GOT3 (cell line): ENCODE results near the gene FBXL19.
"Not testable (repeated sequence)": the region's sequence is repeated elsewhere in the genome, so short reads cannot be mapped to it uniquely, and the experiment has no call there.

Source experiments
- DNase-seq: peaks from one replicate; lab custom pipeline; 2025; ENCODE audit warnings: mixed read lengths; lab: John Stamatoyannopoulos, UW

The FBXL19 gene

DNA sequence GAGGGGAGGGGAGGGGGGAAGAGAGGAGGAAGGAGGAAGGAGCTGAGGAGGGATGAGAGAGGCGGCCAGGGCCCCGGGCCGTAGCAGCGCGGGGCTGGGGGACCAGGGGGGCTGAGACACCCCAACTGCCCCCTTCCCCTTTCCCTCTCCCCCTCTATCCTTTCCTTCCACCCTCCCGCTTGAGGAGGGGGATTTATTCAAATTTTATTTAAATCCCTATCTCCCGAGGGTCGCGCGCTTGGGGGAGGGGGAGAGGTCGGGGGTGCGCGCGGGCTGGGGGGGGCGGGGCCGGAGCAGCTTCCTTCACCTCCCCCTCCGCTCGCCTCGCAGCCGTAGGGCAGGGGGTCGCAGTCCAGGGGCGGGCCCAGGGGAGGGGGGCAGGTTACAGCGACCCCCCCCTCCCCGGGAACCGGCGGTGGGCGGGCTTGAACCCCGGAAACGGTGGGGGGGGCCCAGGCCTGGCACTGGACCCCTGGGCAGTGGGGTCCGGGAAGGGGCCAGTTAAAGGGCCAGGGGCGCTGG lies at the start of gene FBXL19:
FBXL19 (plus strand) TSS at position 19 of the 522 bp plus-strand sequence. CDS start 2,183 bp downstream, outside the sequence.
- no peak for DNase-seq

DNA sequence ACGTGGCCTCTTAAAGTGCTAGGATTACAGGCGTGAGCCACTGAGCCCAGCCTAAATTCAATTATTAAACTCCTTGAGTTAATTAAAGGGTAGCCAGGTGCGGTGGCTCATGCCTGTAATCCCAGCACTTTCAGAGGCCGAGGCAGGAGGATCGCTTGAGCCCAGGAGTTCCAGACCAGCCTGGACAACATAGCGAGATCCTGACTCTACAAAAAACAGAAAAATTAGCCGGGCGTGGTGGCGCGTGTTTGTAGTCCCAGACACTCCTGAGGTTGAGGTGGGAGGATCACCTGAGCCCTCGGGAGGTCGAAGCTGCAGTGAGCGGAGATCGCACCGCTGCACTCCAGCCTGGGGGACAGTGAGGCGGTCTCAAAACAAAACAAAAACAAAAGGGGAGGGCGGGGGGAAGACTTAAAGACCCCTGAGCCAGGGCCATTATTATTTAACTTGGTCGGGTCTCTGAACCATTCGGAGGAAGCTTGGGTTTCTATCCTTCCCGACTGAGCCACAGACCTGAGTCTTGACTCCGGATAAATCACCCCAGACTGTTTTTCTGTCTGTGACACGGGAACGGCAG lies 49.0 kb upstream of the FBXL19 start:
- no peak for DNase-seq

DNA sequence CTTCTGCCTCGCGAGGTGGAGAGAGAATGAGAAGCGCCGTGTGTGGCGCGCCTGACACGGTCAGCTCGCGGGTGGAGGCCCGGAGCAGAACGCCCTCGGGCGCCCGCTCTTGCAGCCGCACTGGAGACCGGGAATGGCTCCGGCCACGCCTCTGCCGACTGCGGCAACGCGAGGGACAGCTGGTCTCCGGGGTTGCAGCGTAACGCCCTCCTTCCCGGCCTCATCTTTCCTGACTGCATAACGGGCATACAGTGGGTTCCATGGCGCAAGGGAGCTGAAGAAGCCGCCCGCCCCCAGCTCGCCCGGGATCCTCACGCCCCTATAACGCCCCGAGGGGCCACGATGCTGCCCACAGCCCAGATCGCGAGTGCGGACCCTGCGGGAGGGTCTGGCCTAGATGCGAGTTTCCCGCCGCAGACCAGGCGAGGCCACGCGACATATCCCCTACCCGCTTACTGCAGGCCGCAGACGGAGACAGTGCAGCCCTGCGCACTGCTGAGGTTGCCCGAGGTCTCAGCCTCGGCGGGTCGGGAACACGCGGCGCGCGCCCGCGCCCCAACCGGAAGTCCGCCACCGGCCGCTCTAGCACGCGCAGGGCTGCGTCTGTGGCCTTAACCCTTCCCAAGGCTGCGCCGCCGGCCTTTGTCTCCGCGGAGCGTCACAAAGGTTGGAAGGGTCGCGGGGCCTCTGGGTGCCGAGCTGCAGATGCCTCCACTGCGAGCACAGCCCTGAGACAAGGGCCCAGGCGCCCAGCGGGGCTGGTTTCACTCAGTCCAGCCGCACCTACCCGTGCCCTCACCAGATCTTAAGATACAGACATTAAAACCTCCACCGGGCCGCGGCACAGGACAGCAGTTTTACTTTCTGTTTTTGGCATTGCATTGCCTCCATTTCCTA lies 48.3 kb upstream of the FBXL19 start:
- DNase-seq, result peak; percentile 55

DNA sequence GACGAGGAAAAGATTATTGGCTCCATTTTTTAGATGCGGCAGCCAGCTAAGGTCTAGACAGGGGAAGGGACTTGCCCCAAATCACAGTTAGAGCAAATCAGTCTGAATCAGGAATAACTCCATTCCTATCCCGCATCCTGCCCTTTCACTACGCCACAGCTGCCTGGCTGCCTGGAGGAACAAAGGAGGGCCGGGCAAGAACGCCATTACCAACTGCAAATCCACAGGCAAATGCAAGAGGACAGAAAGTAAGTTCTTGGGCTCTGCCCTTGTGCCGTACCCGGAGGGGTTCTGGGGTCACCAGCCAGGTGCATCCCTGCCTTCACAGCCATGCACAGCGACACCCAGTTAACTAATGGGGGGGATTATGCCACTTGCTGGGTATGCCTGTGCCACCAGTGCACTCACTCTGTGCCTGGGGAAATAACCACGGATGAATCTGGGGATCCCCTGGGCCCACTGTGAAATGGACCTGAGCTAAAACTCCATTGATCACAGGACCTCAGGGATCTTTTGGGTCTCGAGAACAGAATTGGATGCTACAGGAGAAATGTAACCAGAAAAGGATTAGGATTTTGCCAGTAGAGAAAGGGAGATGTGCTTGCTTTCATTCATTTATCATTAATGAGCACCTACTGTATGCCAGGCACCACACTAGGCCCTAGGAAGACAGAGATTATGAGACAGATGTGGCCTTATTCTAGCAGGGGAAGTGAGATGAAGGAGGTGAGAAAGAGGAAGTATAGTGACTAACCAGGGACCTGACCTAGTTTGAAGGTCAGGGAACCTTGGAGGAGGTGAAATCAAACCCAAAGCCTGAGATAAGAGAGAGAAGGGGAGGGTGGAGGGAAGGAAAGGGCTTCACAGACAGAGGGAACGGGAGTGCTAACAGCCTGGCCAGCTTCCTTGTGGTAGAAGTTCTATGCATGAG lies 47.2 kb upstream of the FBXL19 start:
- no peak for DNase-seq

DNA sequence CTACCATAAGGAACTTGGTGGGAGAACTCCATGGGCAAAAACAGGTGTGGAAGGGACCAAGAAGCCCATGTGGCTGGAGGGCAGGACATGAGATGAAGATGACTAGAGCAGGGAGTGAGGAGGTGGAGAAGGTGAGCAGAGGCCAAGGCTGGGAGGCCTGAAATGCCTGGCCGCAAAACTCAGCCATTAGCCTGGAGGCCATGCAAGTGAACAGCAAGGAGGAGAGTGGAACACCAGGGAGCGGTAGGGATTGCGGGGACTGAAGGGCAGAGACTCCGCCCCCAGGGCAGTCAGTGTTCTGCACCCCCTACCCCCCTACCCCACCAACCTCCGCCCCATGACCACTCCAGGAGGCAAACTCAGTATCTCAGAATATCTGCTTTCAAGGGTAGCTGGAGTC lies 46.5 kb upstream of the FBXL19 start:
- DNase-seq, result no peak

DNA sequence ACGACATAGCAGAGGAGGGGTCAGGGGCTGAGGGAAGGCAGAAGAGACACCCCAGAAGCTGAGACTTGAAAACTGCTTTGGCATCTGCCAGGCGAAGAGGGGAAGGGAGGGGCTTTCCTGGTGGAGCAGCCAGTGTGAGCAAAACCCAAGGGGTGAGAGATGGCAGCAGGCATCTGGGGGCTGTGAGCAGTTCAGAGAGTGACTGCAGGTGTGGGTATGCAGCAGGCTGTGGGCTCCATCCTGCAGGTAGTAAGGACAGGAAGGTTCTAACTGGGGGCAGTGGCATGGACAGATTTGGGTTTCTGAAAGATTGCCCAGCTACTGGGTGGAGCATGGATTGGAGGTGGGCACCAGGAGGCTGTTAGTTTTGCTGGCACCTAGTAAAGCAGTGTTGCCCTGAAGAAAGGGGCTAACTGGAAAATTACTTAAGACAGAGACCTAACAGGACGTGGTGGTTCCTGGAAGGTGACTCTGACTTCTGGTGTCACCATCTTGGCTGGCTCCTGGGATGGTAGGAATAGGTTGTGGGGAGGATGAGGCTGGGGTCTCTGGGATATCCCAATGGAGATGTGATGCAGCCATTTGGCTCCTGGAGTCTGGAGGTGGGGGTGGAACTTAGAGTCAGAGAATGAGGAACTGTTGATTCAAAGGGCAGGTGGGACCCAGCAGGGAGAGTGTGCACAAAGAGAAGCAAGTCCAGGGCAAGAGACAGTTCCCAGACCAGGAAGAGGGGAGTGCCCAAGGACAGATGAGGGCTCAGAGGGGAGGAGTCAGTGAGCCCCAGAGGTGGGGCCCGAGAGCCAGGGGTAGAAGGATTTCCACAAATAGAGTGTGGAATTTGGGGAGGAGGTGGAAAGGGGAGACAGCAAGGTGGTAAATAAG lies 40.7 kb upstream of the FBXL19 start:
- no peak for DNase-seq

DNA sequence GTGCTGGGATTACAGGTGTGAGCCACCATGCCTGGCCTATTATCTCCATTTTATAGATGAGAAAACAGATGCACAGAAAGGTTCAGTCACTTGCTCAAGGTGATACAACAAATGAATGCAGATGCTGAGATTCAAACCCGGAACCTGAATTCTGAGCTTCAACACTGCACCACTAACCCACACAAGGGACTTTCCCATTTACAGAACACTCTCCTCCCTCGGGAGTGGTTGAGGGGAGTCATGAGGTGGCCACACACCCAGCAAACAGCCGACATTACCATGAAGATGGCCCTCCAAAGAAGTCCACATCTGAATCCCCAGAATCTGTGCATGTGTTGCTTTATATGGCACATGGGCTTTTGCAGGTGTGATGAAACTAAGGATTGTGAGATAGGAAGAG lies 38.6 kb upstream of the FBXL19 start:
- DNase-seq, result no peak

GRCh38 chr16:30885196-30885595 lies 38.2 kb upstream of the FBXL19 start:
- no peak for DNase-seq

- DNase-seq, result no peak
These were observed 37.2 kb upstream of the FBXL19 start for GRCh38 chr16:30886145-30886544.

DNA sequence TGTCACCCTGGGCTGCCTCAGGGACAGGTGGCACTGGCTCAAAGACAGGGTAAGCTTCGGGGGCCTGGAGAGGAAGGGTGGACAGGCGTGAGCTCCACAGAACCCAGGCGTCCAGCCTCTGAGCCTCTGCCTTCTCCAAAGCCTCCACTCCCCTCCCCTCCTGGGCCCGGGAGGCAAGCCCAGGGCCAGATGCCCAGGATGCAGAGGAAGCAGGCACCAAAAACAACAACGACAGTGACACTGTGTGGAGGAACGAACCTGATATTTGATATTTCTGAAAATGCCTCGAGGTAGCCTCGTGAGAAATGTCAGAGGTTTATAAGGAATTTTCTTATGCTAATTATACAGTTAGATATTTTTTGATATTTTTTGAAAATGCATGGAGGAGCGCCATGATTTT lies 35.4 kb upstream of the FBXL19 start:
- DNase-seq, result no peak

DNA sequence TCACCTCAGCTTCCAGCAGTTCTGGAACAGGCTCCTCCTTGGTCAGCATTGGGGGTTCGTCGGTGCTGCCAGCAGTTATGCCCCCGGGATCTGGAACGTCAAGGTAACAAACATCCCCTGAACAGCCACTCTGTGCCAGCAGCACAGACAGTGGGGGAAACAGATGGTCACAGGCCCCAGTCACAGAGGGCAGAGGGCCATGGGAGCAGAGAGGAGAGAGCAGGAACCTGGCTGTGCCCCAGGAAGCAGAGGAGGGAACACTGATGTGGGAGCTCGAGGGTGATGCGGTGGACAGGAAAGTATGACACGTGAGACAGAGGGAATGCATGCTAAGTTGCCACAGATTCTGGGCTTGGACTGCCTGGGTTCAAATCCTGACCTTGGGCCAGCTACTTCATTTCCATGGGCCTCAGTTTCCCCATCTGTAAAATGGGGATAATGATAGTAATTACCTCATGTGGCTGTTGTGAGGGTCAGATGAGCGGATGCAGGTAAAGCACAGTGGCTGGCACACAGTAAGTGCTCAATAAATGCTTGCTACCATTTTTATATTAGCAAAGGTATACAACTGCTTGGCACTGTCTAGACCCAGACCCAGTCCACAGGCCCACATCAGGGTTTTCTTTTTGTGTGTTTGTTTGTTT lies 34.4 kb upstream of the FBXL19 start:
- no peak for DNase-seq

- no peak for DNase-seq
These were observed 33.7 kb upstream of the FBXL19 start for GRCh38 chr16:30889721-30890120.

DNA sequence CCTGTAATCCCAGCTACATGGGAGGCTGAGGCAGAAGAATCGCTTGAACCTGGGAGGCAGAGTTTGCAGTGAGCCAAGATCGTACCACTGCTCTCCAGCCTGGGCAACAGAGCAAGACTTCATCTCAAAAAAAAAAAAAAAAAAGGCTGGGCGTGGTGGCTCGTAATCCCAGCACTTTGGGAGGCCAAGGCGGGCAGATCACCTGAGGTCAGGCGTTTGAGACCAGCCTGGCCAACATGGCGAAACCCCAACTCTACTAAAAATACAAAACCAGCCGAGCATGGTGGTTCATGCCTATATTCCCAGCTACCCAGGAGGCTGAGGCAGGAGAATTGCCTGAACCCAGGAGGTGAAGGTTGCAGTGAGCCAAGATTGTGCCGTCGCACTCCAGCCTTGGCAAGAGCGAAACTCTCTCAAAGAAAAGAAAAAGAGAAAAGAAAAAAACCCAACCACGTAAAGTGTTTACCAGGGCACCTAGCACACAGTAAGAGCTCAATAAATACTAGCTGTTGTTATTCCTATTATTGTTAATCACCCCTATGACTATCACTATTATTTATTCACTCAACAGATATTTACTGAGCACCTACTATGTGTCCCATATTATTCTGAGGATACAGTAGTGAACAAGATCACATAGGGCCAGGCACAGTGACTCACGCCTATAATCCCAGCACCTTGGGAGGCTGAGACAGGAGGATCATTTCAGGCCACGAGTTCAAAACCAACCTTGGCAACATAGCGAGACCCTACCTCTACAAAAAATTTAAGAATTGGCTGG lies 32.1 kb upstream of the FBXL19 start:
- not testable (repeated sequence) for DNase-seq

DNA sequence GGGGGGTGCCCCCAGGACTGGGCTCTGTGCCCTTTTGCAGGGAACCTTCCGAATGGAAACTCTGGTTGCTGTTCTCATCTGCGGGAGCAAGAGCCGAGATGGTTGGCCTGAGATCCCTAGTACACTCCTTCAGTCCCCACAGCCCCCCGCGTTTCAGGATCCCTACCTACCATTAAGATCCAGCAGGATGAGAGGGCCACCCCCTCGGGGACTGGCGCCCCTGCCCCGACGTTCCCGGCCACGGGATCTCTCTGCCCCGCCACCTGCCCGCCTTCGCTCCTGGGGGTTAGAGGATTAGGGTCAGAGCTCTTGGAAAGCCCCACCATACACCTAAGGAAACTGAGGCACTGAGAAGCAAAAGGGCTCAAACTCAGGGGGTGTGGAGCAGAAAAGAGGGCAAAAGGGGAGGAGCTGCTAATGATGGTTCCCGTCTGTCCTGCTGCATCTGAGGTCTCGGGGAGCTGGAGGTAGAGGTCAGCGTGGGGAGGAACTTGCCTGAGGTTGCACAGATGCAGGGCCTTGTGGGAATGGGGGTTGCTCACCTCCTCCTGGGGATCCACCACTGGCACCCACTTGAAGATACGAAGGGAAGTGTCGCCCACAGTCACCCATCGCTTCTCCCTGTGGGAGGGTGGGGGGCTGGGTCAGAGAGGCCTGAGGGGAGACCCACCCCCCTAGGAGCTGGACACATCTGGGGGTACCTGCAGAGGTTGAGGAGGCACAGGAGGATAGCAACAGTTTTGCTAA lies 30.5 kb upstream of the FBXL19 start:
- no peak for DNase-seq

GRCh38 chr16:30893417-30893743 lies 30.0 kb upstream of the FBXL19 start:
- no peak for DNase-seq

DNA sequence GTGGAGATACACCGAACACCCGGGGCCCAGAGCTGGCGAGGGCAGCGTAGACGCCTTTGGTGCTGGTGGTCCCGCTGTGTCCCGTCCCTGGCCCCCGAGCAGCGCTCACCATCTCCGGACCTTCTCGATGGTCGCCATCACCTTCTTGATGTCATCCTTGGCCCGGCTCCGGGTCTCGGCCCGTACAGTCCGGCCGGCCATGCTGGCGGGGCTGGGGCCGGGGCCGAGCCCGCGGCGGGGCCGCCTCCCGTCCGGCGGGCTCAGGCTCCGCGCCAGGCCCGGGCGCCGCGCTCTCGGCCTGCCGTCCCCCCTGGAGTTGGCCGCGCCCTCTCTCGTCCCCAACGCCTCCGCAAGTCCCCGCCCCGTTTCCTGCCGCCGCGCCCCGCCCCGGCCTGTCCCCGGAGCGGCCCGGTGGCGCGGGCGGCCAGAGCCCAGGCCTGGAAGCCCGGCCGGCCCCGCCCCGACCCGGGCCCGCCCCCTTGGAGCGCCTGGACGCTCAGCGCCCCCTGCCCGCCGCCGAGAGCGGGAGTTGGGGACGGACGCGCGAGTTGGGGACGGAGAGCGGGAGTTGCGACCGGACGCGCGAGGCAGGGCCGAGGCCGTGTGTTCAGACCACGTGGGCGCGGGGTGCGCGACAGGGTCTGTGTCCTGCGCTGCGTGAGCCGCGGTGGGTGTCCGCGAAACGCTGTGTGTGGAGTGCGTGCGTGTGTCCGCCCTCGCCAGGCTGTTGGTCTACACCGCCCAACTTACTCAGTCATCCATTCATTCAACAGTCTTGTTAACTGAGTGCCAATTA lies 29.4 kb upstream of the FBXL19 start, which contains the start of gene BCL7C:
BCL7C (minus strand) TSS at position 334 of the 796 bp plus-strand sequence; CDS start at position 201, 133 bp downstream.
- peak; percentile 62 for DNase-seq

DNA sequence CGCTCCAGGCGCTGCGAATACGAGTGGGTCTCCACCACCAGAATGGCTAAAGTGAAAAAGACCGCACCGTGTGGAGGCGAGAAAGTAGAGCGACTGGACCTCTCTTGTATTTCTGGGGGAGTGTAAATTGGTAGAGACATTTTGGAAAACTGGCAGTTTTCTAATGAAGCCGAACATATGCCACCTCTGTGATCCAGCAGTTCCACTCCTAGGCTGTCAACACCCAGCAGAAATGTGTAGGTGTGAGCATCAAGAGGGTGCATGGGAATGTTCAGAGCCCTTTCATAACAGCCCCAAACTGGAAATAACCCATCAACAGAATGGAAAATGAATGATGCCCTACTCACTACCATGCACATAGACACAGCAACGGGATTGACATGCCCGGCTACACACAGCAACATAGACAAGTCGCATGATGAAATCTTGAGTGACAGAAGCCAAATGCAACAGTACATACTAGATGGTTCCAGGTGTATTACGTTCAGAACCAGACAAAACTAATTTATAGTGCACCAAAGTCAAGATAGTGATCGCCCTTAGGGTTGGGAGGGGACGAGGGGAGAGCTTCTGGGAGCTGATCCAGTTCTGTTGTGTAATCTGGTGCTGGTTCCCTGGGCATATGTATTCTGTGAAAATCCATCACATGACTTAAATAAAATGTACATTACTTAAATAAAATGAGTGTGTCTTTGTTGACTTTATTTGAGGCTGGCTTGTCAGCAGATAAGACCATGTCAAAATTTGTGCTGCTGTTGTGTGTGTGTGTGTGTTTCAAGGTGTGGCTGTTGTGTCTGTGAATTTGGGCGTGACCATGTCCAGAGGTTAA lies 28.6 kb upstream of the FBXL19 start:
- no peak for DNase-seq
